ENCODE data around the gene PARVB. TPM values are rescaled to one million over a fixed set of nuclear protein-coding genes. Genes with fewer than 3 reads are reported as not detected.

The PARVB gene
- total and polyA plus RNA-seq, 2 donors (not counting 3 experiments of a cell fraction or from before 2014, with no cell fraction given), result 155 to 162 TPM

GRCh38 chr22:43991316-43992020, 32.6 kb upstream of the PARVB start:
- ChIA-PET CTCF (interaction anchor here (1.2 to 10.3 kb wide), 2 partner anchors 94 to 634 kb away, joined by 4 to 640 read pairs; no protein-coding TSS in a partner anchor), POLR2A (no interaction called here)
- no peak overlapping the region for H3K4me3 ChIP-seq (replicated peaks in 1 of 3; ENCODE audit: insufficient read depth in 1 of 3, low read depth in 1 of 3, low read length in 3 of 3)
- peaks cover 3% of the 10 kb centered on the region for H3K79me2 ChIP-seq (ENCODE audit: control insufficient read depth, insufficient read depth, low read length)
- H2AFZ ChIP-seq (ENCODE audit: low read depth, low read length), result no peak overlapping the region
- no peak overlapping the region for H3K9ac ChIP-seq (replicated peaks; ENCODE audit: extremely low read depth, insufficient read depth, low read length)
- DNase-seq (ENCODE audit: low read depth, low spot score), result no peak
- dilution Hi-C loops (cut with MboI; ENCODE audit: extremely low pct_ligation_motif_present, low sequenced_read_pairs), result no loop called here
- no peak for FAIRE-seq
- TF ChIP-seq EZH2 (IDR thresholded peaks at IDR 0.05; ENCODE audit: borderline replicate concordance, low read depth, low read length, severe bottlenecking), result no peak
- no peak for TF ChIP-seq MYC (IDR thresholded peaks at IDR 0.05; ENCODE audit: low read depth, low read length)
- no peak for TF ChIP-seq POLR2AphosphoS5 (IDR thresholded peaks at IDR 0.05; ENCODE audit: insufficient read depth, low read depth, low read length)
- TF ChIP-seq MAX (IDR thresholded peaks at IDR 0.05; ENCODE audit: insufficient read depth, insufficient read length), result no peak
- TF ChIP-seq JUN (IDR thresholded peaks at IDR 0.05; ENCODE audit: borderline replicate concordance, insufficient read depth, insufficient read length, low read depth), result no peak
- no peak for TF ChIP-seq GATA2 (IDR thresholded peaks at IDR 0.05; ENCODE audit: insufficient read depth, insufficient read length, low read depth, low read length)
- no peak for TF ChIP-seq FOS (IDR thresholded peaks at IDR 0.05; ENCODE audit: borderline replicate concordance, insufficient read depth, low read length)
- TF ChIP-seq CTCF (IDR thresholded peaks at IDR 0.05; ENCODE audit: extremely low read depth in 1 of 2, insufficient read depth in 1 of 2, low read depth in 1 of 2, low read length in 2 of 2), result no peak
- no peak for TF ChIP-seq POLR2A (IDR thresholded peaks at IDR 0.05; ENCODE audit: low read depth, low read length)
- peaks cover 6% of the 10 kb centered on the region for H3K4me1 ChIP-seq (ENCODE audit: control insufficient read depth, extremely low read depth, insufficient read depth, low read length)
- H3K9me3 ChIP-seq (replicated peaks; ENCODE audit: control insufficient read depth, insufficient read depth, low read length), result no peaks in the 10 kb centered on the region
- H3K27ac ChIP-seq (ENCODE audit: insufficient read depth, low read depth, low read length), result no peak overlapping the region
- H3K27me3 ChIP-seq (ENCODE audit: control insufficient read depth in 2 of 2, insufficient read depth in 2 of 2, low read length in 2 of 2), result no peaks in the 10 kb centered on the region
- BruUV-seq (replicated peaks), result no TSS peak
- H3K4me2 ChIP-seq (ENCODE audit: insufficient read depth, low read length), result no peak overlapping the region
- H3K36me3 ChIP-seq (ENCODE audit: control insufficient read depth in 2 of 2, extremely low read depth in 1 of 2, insufficient read depth in 2 of 2, low read length in 2 of 2), result peaks cover 12 to 26% of the 10 kb centered on the region in 2 experiments
- intact Hi-C loops (cut with micrococcal nuclease), result loop anchor here (5.0 kb wide), 2 partner anchors 336 to 576 kb away; no protein-coding TSS in a partner anchor
- H4K20me1 ChIP-seq (replicated peaks; ENCODE audit: control insufficient read depth, extremely low read depth, insufficient read depth, low read length), result no peaks in the 10 kb centered on the region
- no peaks in the 10 kb centered on the region for H3K9me1 ChIP-seq (replicated peaks; ENCODE audit: control insufficient read depth, extremely low read depth, insufficient read depth, low read length)

Data from endothelial cell of umbilical vein (primary cell).